Glomerular visceral epithelial cell (primary cell): ENCODE data around the gene TOX3.

Source experiments
- DNase-seq: peaks from one replicate; pipeline ENCODE4 v3.0.0-alpha.2; 2016; ENCODE audit errors: extremely low spot score

The TOX3 gene

DNA sequence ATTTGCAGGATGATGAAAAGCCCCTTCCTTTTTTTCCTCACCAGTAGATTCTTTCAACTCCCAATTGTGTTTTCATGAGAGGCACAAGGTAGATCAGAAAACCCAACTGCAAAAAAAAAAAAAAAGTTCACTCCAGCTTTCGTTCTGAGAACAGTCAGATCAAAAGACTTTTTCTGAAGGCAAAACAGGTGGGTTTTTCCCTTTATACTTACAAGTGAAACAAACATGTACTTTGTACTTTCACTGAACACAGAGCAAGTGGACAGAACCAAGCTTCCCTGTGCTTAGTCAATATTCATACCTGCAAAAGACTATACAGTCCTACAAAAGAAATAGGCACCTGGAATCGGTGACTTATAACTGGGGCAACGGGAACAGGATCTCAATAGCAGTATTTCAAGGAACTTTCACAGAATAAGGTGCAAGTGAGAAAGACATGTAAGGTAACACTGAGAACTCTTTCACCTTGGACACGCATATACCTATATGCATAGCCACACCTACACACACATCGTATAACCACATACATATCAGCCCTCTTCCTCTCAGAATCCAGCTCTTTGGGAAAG lies 54.1 kb downstream of the TOX3 start:
- no peak for DNase-seq

DNA sequence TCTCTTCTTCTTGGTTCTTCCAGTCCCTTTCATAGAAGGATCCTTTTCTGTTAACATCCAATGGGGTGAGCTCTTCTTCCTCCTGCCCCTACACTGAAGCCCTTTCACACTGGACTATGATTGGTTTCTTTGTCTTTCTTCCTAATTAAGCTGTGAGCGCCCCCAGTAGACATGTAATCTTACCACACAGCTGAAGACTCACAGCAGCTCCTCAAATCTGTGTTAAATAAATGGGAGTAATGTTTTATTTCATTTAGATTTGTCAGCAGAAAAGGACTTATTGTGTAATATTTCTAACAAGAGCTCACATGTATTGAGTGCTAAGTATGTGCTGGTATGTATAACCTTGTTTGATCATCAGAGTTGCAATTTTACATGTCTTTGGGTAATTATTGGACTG lies 55.7 kb downstream of the TOX3 start:
- no peak for DNase-seq

DNA sequence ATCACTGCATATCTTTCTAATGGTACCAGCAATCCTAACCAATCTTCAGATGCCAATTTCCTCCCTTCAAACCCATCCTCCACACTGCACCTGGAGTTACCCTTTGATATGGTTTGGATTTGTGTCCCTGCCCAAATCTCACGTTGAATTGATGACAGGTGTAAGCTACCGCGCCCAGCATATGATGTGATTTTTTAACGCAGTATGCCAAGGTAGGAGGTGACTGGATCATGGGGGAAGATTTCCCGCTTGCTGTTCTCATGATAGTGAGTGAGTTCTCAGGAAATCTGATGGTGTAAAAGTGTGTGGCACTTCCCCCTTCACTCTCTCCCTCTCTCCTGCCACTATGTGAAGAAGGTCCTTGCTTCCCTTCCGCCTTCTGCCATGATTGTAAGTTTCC lies 57.0 kb downstream of the TOX3 start:
- DNase-seq, result no peak

DNA sequence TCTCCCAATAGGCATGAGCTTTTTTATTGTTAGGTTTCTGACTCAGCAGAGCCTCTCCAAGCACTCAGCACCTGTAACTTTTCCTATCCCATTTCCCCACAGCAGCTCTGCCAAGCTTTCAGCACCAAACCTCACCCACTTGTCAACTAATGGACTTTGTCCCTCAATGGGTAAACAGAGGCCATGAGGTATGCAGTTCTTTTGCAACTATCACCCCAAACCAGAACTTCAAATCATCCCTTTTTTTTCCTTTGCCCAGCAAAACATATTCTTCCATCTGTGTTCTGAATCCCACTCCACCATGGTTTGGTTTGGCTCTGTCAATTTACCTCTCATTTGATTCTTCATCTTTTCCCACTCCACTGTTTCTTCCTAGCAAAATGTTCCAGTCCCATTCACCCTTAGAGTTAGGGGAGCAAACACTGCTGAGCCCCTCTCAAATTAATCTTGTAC lies 58.1 kb downstream of the TOX3 start:
- no peak for DNase-seq

DNA sequence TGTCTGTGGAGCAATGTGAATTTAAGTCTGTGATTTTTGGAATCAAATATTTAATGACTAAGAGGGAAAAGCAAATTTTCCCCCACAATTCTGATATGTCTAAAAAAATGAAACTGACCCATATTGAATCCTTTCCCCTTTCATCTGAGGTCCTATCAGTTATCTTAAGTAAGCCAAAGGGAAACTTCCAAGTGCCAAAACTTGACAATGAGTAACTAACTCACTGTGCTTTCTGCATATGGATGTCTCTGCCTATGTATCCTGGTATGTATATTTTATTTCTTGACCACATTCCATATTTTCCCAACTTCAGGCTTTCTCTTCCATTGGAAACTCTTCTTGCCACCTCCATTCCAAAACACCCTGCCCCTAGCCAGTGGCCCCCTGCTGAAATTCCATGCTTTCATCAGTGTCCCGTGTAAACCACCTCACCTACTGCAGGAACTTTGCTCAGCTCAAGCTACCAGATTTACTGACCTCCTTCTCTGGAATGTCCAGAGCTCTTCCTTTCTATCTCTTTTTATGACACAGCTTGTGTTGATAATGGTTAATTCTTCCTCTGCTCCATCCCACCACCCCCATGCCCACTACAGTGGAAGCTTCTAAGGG lies 59.0 kb downstream of the TOX3 start:
- DNase-seq, result no peak

DNA sequence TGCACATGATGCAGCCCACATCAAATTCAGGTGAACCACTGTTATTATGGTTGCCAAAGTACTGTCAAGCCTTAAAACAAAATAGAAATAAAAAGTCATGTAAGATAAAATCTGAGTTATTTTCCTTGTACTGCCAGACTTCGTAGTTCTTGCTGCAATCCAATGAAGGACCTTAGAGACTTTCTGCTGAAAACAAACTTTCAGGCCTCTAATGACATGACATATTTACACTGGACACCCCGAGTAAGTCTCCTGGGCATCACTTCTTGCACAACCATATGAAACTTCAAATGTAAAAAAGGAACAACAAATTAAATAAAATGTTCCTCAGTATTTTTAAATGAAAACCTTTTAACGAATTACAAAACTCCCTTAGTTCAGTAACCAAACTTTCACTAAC lies 66.7 kb downstream of the TOX3 start:
- DNase-seq, result no peak

DNA sequence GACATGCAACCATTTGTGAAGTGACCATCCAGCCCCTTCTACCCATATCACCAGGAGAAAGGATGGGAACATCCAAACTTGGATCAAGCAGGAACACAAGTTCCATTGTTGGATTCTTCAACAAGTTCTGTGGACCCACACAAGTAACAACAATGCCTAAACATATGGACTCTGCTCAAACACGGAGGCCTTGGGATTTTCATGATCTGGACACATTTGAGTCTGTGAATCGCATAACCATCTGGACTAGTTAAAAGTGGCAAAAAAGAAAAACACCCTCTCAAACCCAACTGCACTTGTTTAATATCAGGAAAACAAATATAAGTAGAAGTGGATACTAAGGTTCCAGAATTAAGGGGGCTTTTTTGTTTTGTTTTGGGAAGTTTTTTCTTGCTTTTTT lies 70.8 kb downstream of the TOX3 start:
- DNase-seq, result no peak

DNA sequence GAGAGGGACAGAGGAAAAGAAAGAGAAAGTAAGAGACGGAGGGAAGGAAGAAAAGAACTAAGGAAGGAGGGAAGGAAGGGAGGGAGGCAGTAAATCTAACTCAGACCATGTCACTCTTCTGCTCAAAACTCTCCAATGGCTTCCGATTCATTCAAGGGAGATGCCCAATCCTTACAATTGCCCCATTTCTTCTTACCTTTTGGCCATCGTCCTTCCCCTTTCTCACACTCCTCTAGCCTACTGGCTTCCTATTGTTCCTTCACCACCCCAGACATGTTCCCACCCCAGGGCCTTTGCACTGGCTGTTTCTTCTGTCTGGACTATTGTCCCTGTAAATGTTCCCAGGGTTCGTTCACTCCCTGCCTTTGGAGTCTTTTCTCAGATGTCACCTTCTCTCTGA lies 72.3 kb downstream of the TOX3 start:
- no peak for DNase-seq

DNA sequence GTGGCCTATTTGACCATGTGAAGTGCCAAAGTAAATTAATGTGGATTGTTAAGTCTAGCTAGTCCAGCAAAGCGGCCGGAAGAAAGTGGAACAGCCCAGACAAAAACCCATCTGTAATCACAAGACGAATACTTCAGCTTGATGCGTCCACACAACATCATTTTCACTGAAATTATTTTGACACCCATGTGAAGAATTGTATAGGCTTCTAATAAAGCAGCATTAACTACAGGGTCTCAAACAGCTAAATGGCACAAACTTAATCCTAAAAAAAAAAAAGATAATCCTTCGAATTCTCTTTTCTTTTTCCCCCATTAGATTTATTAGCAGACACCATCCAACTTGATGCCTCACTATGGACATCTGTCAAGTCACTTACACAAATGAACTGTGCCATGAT lies 73.8 kb downstream of the TOX3 start:
- no peak for DNase-seq

DNA sequence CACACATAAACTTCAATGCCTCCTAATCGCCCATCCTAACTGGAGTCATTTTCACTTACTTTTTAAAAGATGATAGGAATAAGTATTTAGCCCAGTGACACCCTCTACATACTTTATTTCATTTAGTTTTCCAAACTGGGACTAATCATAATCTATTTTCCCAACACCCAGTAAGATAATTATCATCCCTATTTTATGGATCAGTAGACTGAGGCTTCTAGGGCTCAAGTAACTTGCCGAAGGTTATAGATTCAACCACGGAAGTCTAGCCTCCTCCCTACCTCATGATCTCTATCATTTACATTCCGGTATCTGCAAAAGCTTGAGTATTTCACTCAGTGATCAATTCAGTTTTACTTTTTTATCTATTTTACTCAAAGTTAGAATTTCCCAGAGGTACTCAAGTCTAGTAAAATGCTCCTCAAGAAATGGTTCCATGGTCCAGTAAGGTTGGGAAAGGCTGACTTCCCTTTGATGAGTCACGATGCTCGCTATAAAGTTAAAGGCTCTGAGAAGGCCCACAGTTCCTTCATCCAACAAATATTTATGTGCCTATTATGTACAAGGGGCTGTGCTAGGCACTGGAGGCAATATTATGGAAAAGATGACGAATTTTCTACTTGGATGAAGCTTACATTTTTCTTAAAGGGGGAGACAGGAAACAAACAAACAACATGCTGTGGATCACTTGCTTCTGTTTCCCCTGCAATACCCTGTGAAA lies 75.1 kb downstream of the TOX3 start:
- DNase-seq, result no peak

DNA sequence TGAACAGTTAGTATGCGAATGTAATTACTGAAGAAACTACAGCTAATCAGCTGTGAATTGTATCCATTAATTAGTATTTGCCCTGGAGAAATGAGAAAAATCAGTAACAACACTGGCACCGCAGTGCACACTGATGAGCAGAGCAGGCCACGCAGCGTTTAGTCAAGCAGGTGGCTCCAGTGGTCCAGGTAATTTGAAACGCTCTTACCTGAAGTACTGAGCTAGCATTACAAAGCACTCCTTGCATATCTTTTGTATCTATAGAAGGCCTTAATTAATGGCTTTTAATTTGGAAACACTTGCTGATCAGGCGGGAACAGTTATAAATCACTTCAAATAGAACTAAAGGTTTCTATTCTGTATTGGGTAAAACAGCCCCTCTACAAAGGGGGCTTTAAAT lies 76.4 kb downstream of the TOX3 start:
- DNase-seq, result no peak

DNA sequence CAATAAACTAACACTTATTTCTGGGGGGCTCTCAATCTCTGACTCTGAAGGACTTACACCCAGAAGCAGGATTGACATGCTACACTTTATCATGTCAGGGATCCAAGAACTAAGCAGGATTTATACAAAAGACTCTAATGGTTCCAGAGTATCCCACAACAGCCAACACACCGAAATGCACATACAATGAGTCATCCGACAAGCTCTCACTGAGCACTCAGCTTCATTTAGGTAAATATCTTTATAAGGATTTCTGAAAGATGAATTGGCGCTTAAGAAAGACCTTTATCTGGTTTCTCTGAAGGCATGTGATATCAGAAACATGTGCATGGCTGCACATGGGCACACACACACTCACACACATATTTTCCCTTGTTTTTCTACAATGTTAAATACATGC lies 77.2 kb downstream of the TOX3 start:
- DNase-seq, result no peak

DNA sequence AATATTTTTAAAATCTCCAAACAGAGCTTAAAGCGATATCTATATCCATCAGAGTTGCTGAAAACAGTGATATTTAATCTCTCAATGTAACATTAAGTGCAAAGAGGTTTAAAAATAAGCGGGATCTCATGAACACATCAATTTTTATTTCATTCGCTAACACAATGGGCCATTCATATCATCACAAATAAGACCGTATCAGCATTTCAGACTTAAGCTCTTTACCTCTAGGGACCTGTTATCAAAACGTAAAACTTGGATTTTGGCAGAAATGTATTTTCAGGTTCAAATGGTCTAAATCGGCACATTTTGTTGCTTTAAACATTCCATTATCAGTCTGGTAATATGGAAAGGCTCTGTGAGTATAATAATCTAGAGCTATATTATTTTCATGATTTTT lies 77.9 kb downstream of the TOX3 start:
- DNase-seq, result no peak

DNA sequence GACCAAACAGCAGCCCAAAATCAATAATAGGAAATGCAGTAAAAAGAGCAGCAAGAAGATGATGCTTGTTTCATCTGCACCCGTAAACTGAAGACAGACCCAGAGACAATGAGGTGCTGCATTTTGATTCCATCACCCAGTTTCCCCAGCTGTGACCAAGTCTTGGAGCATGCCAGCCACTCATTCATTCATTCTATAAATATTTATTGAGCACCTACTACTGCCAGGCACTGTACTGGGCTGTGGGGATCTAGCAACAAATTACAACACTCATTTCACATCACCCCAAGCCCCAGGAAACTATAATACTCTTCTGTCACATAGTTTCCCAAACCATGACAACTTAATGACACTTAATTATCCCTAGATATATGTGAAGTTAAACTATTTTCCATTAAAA lies 79.2 kb downstream of the TOX3 start:
- no peak for DNase-seq

DNA sequence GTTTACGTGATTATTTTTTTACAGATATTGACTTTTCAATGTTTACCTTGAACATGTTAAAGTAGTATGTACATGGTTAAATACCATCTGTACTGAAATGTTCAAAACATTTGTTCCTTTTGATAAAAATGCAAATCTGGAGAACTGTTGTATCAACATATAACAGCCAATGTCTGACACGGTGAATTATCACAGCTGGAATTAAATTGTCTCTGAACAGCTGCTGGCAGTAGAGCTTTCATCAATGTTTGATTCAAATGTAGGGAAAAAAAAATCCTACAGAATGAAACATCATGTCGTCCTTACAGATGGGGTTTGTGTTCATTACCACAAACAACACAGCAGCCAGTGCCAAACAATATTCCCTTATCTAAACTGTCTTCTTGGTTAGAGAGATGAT lies 79.9 kb downstream of the TOX3 start:
- DNase-seq, result no peak

DNA sequence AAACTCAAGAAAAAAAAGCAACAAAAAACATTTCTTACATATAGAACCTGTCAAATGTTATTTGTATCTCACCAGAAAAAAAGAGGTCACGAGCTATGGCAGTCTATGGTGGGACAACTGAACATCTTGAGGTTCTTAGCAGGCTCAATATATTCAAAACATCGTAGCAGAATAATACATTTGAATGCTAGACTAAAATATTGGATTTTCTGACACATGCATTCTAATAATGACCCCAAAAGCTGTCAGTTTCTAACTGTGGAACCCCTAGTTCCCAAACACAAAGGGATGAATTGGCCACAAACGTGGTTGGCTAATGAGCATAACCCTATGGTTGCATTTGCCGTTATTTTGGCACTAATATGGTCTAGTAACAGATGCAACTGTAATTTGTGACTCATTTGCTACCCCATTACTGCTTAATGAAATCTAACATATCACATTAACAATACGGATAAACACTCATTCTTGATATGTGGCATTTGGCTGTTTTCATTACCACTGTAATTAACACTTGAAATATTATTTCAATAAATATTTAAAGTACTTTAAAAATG lies 81.2 kb downstream of the TOX3 start:
- no peak for DNase-seq

DNA sequence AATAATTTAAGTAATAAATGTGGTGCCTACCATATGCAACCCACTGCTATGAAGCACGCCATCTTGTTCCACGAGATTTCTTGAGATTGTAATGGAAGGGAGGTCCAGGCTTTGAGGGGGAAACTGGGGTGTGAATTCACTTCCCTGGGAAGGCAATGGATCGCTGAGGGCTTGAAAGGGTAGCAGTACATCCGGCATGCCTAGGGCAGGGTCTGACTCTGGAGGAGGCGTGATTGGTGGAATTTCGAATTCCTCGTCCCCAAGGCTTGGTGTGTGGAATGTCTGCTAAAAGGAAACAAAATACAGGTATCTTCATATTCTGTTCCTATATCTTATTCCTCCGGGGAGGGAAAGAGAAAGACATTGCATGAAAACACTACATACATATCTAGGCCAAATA lies 83.0 kb downstream of the TOX3 start:
- DNase-seq, result no peak

DNA sequence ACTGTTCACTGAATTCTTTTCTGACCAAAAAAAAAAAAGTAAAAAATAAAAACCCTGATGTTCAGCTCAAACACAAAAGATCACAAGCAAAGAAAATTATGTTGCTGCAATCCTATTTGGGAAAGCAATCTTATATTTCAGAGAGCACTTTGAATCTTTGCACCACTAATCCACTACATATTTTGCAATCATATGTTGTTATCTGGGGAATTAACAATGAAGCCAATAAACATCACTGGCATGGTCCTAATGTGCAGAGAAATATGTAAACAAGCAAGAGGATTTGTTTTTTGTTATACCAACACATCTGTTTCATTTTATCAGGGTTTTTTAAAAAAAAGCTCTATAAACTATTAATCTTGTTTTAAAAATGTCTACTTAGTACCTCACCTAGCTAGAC lies 84.1 kb downstream of the TOX3 start:
- DNase-seq, result no peak

DNA sequence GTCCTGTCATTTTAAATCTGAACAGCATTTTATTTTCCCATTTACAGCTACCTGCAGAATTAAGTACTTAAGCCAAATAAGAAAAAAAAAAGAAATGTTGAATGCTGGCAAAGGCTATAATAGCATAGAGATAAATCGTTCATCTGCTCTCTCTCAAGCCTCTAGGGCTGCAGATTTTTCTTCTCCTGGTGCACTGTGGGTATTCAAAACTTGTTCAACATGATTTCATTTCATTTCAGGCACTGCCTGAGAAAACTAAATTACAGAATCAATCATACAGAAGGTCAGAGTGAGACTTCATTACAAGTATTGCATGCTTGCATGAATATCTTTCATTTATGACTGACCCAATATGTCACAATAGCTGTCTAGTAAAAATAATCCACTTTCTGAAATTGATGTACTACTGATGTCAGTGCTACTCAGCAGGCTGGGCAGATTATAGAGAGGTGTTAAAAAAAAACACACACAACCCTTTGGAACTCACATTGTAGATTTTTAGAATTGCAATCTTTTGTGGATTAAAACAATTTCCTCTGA lies 86.2 kb downstream of the TOX3 start:
- no peak for DNase-seq

DNA sequence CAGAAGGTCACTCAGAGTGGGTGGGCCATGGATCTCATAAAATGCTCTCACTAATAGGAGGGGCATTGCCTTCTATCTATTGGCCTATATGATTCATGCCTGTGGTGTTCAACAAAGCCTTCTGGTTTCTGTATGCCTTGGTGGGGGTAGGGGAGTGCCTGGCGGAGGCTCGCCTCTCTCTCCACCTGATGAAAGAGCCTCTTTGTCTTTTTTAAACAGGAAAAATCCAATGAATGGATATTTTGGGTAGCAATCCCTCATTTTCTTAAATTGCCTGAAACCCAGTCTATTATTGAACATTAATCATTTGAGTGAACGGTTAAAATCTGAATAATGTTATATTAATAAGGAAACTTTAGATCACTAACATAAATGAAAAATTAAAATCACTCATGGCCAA lies 90.6 kb downstream of the TOX3 start:
- no peak for DNase-seq

DNA sequence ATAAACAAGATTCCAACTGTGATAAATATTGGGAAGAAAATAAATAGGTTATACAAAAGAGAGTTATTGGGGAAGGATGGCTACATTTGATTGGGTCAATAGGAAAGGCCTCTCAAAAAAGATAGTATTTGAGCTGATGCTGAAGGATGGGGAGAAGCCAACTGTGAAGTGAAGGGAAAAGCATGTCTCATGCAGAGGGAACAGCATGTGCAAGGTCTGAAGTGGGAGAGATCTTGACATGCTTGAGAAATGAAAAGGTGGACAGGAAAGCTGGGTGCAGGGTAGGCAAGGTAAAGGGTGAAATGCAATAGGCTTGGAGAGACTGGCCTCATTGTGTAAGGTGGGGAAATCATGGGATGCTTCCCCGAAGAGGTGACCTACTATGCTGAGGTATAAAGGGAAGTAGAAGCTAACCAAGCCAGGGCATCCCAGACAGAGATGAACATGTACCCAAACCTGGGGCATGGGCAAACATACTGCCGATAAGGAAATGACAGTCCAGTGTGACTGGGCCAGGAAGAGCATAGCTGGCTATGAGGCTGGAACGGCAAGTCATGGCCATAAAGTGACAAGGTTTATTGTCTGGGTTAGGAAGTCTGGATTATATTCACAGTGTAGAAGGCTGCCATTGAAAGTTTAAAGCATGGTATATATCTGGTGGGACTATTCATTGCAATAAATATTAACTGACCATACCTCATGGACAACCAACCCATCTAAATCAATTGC lies 91.2 kb downstream of the TOX3 start:
- no peak for DNase-seq

DNA sequence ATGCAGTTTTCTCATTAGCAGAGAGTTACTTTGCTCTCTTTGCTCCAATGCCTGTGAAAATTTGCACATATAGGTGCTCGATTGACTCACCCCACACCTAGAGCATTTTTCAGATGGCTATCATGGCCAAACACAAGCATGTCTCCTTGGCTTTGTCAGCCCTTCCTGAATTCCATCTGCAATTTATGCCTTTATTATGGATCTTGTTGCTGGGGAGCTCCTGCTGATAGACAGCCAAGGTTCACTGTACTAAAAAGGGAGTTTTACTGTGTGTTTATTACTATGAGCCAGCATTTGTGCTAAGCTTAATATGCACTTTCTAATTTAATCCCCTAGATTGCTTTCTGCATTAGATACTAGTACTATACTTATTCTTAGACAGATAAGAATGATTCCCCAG lies 93.3 kb downstream of the TOX3 start:
- no peak for DNase-seq
